ENCODE measurements around the gene RADIL.

RADIL gene

GRCh38 chr7:4800926-4801838 is 82.3 kb downstream of the RADIL start:
- no peaks in the 10 kb centered on the region for H3K27me3 ChIP-seq (ENCODE audit: low read depth, low read length)
- H4K20me1 ChIP-seq (ENCODE audit: insufficient read depth, low read length): no peaks in the 10 kb centered on the region
- H3K79me2 ChIP-seq (ENCODE audit: low read length): no peaks in the 10 kb centered on the region
- H3K36me3 ChIP-seq (replicated peaks; ENCODE audit: low read depth, low read length): no peaks in the 10 kb centered on the region
- no peaks in the 10 kb centered on the region for H3K4me1 ChIP-seq (ENCODE audit: low read length)
- no peak overlapping the region for H2AFZ ChIP-seq (ENCODE audit: low read depth, low read length)
- no peaks in the 10 kb centered on the region for H3K9me3 ChIP-seq (ENCODE audit: insufficient read depth, low read length)
- no peak overlapping the region for H3K9ac ChIP-seq (ENCODE audit: low read length)
- no peak overlapping the region for H3K27ac ChIP-seq (ENCODE audit: low read length)
- no peak overlapping the region for H3K4me2 ChIP-seq (ENCODE audit: low read length)
- no peak overlapping the region for H3K4me3 ChIP-seq (ENCODE audit: low read length)
- TF ChIP-seq CTCF (IDR thresholded peaks at IDR 0.05; ENCODE audit: low read depth, low read length): no peak
- TF ChIP-seq EZH2phosphoT487 (IDR thresholded peaks at IDR 0.05; ENCODE audit: low read depth): no peak

GRCh38 chr7:4800487-4800886 is 83.0 kb downstream of the RADIL start:
- Histone ChIP-seq H3K4me1 (ENCODE audit: low read length) (no peaks in the 10 kb centered on the region), H3K9me3 (ENCODE audit: insufficient read depth, low read length) (no peaks in the 10 kb centered on the region), H2AFZ (ENCODE audit: low read depth, low read length) (no peak overlapping the region), H3K9ac (ENCODE audit: low read length) (no peak overlapping the region), H3K4me3 (ENCODE audit: low read length) (no peak overlapping the region), H3K36me3 (replicated peaks; ENCODE audit: low read depth, low read length) (no peaks in the 10 kb centered on the region), H3K27me3 (ENCODE audit: low read depth, low read length) (no peaks in the 10 kb centered on the region), H3K27ac (ENCODE audit: low read length) (no peak overlapping the region), H3K79me2 (ENCODE audit: low read length) (no peaks in the 10 kb centered on the region), H4K20me1 (ENCODE audit: insufficient read depth, low read length) (no peaks in the 10 kb centered on the region), H3K4me2 (ENCODE audit: low read length) (no peak overlapping the region)
- TF ChIP-seq CTCF (IDR thresholded peaks at IDR 0.05; ENCODE audit: low read depth, low read length) (no peak), EZH2phosphoT487 (IDR thresholded peaks at IDR 0.05; ENCODE audit: low read depth) (no peak)

- H3K4me3 ChIP-seq (ENCODE audit: low read length): no peak overlapping the region
- H3K9ac ChIP-seq (ENCODE audit: low read length): no peak overlapping the region
- no peaks in the 10 kb centered on the region for H3K4me1 ChIP-seq (ENCODE audit: low read length)
- no peaks in the 10 kb centered on the region for H3K79me2 ChIP-seq (ENCODE audit: low read length)
- no peak overlapping the region for H2AFZ ChIP-seq (ENCODE audit: low read depth, low read length)
- H3K4me2 ChIP-seq (ENCODE audit: low read length): no peak overlapping the region
- H3K36me3 ChIP-seq (replicated peaks; ENCODE audit: low read depth, low read length): no peaks in the 10 kb centered on the region
- TF ChIP-seq EZH2phosphoT487 (IDR thresholded peaks at IDR 0.05; ENCODE audit: low read depth) (no peak), CTCF (IDR thresholded peaks at IDR 0.05; ENCODE audit: low read depth, low read length) (no peak)
- H4K20me1 ChIP-seq (ENCODE audit: insufficient read depth, low read length): no peaks in the 10 kb centered on the region
- H3K27me3 ChIP-seq (ENCODE audit: low read depth, low read length): no peaks in the 10 kb centered on the region
- H3K27ac ChIP-seq (ENCODE audit: low read length): no peak overlapping the region
- H3K9me3 ChIP-seq (ENCODE audit: insufficient read depth, low read length): no peaks in the 10 kb centered on the region
These were observed 83.8 kb downstream of the RADIL start for GRCh38 chr7:4799508-4800268.

GRCh38 chr7:4798706-4799235 is 84.7 kb downstream of the RADIL start:
- H3K36me3 ChIP-seq (replicated peaks; ENCODE audit: low read depth, low read length): no peaks in the 10 kb centered on the region
- H3K4me2 ChIP-seq (ENCODE audit: low read length): peak overlapping the region; percentile 94
- no peaks in the 10 kb centered on the region for H4K20me1 ChIP-seq (ENCODE audit: insufficient read depth, low read length)
- no peaks in the 10 kb centered on the region for H3K27me3 ChIP-seq (ENCODE audit: low read depth, low read length)
- H3K4me1 ChIP-seq (ENCODE audit: low read length): no peaks in the 10 kb centered on the region
- H3K27ac ChIP-seq (ENCODE audit: low read length): no peak overlapping the region
- peak overlapping the region; percentile 77 for H3K4me3 ChIP-seq (ENCODE audit: low read length)
- no peaks in the 10 kb centered on the region for H3K9me3 ChIP-seq (ENCODE audit: insufficient read depth, low read length)
- H2AFZ ChIP-seq (ENCODE audit: low read depth, low read length): peak overlapping the region; percentile 92; the same call in 1 of the 2 replicates
- no peaks in the 10 kb centered on the region for H3K79me2 ChIP-seq (ENCODE audit: low read length)
- TF ChIP-seq EZH2phosphoT487 (IDR thresholded peaks at IDR 0.05; ENCODE audit: low read depth) (no peak), CTCF (IDR thresholded peaks at IDR 0.05; ENCODE audit: low read depth, low read length) (no peak)
- peak overlapping the region; percentile 43; the same call in 1 of the 2 replicates for H3K9ac ChIP-seq (ENCODE audit: low read length)

Measured in OCI-LY3 (cell line).